H1 (cell line): ENCODE data around the gene GPR18. TPM values are rescaled to one million over a fixed set of nuclear protein-coding genes. Genes with fewer than 3 reads are reported as not detected.

Experiments used
- CTCF ChIA-PET: fragments of 300-600 bp; sonication (Branson Sonifier 250); formaldehyde crosslinking; loops from one replicate; lab custom pipeline; 2021; ENCODE audit not compliant: partially characterized antibody; lab: Charles Lee
- POLR2A ChIA-PET: fragments of 300-600 bp; sonication (Branson Sonifier 250); formaldehyde crosslinking; loops from one replicate; lab custom pipeline; 2021; ENCODE audit warnings: inconsistent platforms; ENCODE audit not compliant: partially characterized antibody; lab: Charles Lee
- DNase-seq, 2 experiments: peaks; one replicate each; pipeline versions ENCODE4 v3.0.0 to v3.0.0-alpha.2; 2010 to 2022; ENCODE audit warnings: low spot score in 2 of 2, low read depth in 1 of 2, mixed read lengths in 1 of 2
- FAIRE-seq: peaks from 2 replicates; lab custom pipeline; 2011; peaks lifted over from hg19 to GRCh38; lab: Jason Lieb, UNC
- H2AFZ ChIP-seq: 2 replicates; pipeline ENCODE4 v1.8.1; 2012; ENCODE audit warnings: low read length, inconsistent platforms
- H2AK5ac ChIP-seq: 2 replicates; pipeline ENCODE4 v1.6.1; 2013; ENCODE audit warnings: low read depth, low read length
- H2BK120ac ChIP-seq: replicated peaks from 2 replicates; pipeline ENCODE3; 2013; ENCODE audit warnings: low read depth, low read length, inconsistent platforms
- H2BK12ac ChIP-seq: 2 replicates; pipeline ENCODE4 v1.6.1; 2013; ENCODE audit warnings: low read depth, low read length
- H2BK15ac ChIP-seq: 2 replicates; pipeline ENCODE4 v1.6.1; 2013; ENCODE audit warnings: low read length
- H2BK20ac ChIP-seq: 2 replicates; pipeline ENCODE4 v1.6.1; 2013; ENCODE audit warnings: low read length
- H2BK5ac ChIP-seq: 2 replicates; pipeline ENCODE4 v1.6.1; 2013; ENCODE audit warnings: low read depth, low read length
- H3K14ac ChIP-seq: 2 replicates; pipeline ENCODE4 v1.6.1; 2013; ENCODE audit warnings: inconsistent platforms; ENCODE audit not compliant: insufficient read length
- H3K18ac ChIP-seq: 2 replicates; pipeline ENCODE4 v1.6.1; 2013; ENCODE audit warnings: low read length; ENCODE audit errors: extremely low read depth
- H3K23ac ChIP-seq: 2 replicates; pipeline ENCODE4 v1.6.1; 2013; ENCODE audit warnings: inconsistent platforms; ENCODE audit not compliant: insufficient read length
- H3K23me2 ChIP-seq: 2 replicates; pipeline ENCODE4 v1.6.1; 2013; ENCODE audit warnings: low read depth, low read length
- H3K27ac ChIP-seq: 2 replicates; pipeline ENCODE4 v1.6.1; 2011; ENCODE audit warnings: low read depth, low read length, inconsistent platforms
- H3K27me3 ChIP-seq, 4 experiments: replicated peaks in 1 of 4; 1 replicate in 1 of 4; 2 replicates in 3 of 4; pipeline versions ENCODE4 v1.6.1 to v1.8.1; 2011 to 2013; ENCODE audit warnings: low read length in 3 of 4, mild to moderate bottlenecking in 3 of 4, inconsistent platforms in 2 of 4, mixed read lengths in 2 of 4, moderate library complexity in 1 of 4; ENCODE audit not compliant: control insufficient read depth in 3 of 4, insufficient read depth in 3 of 4; ENCODE audit errors: extremely low read depth in 1 of 4
- H3K36me3 ChIP-seq, 4 experiments: 2 replicates each; pipeline versions ENCODE4 v1.6.1 to v1.8.1; 2011 to 2013; ENCODE audit warnings: mild to moderate bottlenecking in 4 of 4, low read length in 3 of 4, moderate library complexity in 2 of 4, control low read depth in 1 of 4, inconsistent platforms in 1 of 4; ENCODE audit not compliant: insufficient read depth in 4 of 4, control insufficient read depth in 2 of 4
- H3K4ac ChIP-seq: replicated peaks from 2 replicates; pipeline ENCODE3; 2013; ENCODE audit warnings: low read length, low read depth, mixed read lengths, inconsistent platforms; ENCODE audit not compliant: insufficient read length
- H3K4me1 ChIP-seq, 4 experiments: replicated peaks in 1 of 4; 1 replicate in 1 of 4; 2 replicates in 3 of 4; pipeline versions ENCODE4 v1.6.1 to v1.8.1; 2011 to 2013; ENCODE audit warnings: low read length in 3 of 4, inconsistent platforms in 2 of 4, mixed read lengths in 1 of 4; ENCODE audit not compliant: insufficient read depth in 4 of 4, control insufficient read depth in 3 of 4
- H3K4me2 ChIP-seq, 2 experiments: 2 replicates each; pipeline versions ENCODE4 v1.6.1 to v1.8.1; 2011 to 2013; ENCODE audit warnings: low read depth in 2 of 2, low read length in 2 of 2, control low read depth in 1 of 2, inconsistent platforms in 1 of 2, mild to moderate bottlenecking in 1 of 2; ENCODE audit not compliant: insufficient read depth in 1 of 2
- H3K4me3 ChIP-seq, 4 experiments: fragments of 200-600, 300-600 bp in 1 of 4; sonication (generic), shearing (Covaris generic), sonication (Bioruptor Twin) in 1 of 4; 2 replicates each; pipeline versions ENCODE4 v1.5.1 to v1.8.1; 2011 to 2016; ENCODE audit warnings: low read length in 4 of 4, low read depth in 3 of 4, control low read depth in 2 of 4, inconsistent platforms in 2 of 4, mild to moderate bottlenecking in 2 of 4, mixed read lengths in 1 of 4, moderate library complexity in 1 of 4; ENCODE audit not compliant: insufficient read depth in 2 of 4; ENCODE audit errors: extremely low read depth in 1 of 4
- H3K56ac ChIP-seq: replicated peaks from 2 replicates; pipeline ENCODE3; 2013; ENCODE audit warnings: low read depth, mild to moderate bottlenecking, mixed read lengths, low read length, inconsistent platforms; ENCODE audit not compliant: insufficient read length
- H3K79me1 ChIP-seq: 2 replicates; pipeline ENCODE4 v1.6.1; 2013; ENCODE audit warnings: low read depth, low read length, control low read depth
- H3K79me2 ChIP-seq, 2 experiments: 2 replicates each; pipeline versions ENCODE4 v1.6.1 to v1.8.1; 2012 to 2013; ENCODE audit warnings: low read length in 2 of 2, mild to moderate bottlenecking in 2 of 2, inconsistent platforms in 1 of 2; ENCODE audit not compliant: insufficient read depth in 2 of 2, control insufficient read depth in 1 of 2
- H3K9ac ChIP-seq, 4 experiments: replicated peaks in 1 of 4; 1 replicate in 1 of 4; 2 replicates in 3 of 4; pipeline versions ENCODE4 v1.6.1 to v1.8.1; 2011 to 2013; ENCODE audit warnings: low read depth in 3 of 4, low read length in 3 of 4, control low read depth in 2 of 4, mild to moderate bottlenecking in 2 of 4, moderate library complexity in 2 of 4, inconsistent platforms in 1 of 4; ENCODE audit errors: extremely low read depth in 1 of 4
- H3K9me3 ChIP-seq, 2 experiments: 2 replicates each; pipeline versions ENCODE4 v1.6.1 to v1.8.1; 2012 to 2013; ENCODE audit warnings: mild to moderate bottlenecking in 2 of 2, moderate library complexity in 2 of 2, control low read depth in 1 of 2, inconsistent platforms in 1 of 2, low read depth in 1 of 2, low read length in 1 of 2, mixed read lengths in 1 of 2; ENCODE audit not compliant: insufficient read depth in 2 of 2
- H4K20me1 ChIP-seq, 2 experiments: replicated peaks in 1 of 2; 2 replicates each; pipeline versions ENCODE3 to v1.8.1; 2011 to 2013; ENCODE audit warnings: inconsistent platforms in 2 of 2, low read length in 2 of 2, mild to moderate bottlenecking in 1 of 2; ENCODE audit not compliant: insufficient read depth in 2 of 2, control insufficient read depth in 1 of 2
- H4K5ac ChIP-seq: 2 replicates; pipeline ENCODE4 v1.6.1; 2013; ENCODE audit warnings: low read length, low read depth, mixed read lengths, inconsistent platforms; ENCODE audit not compliant: insufficient read length
- H4K8ac ChIP-seq: 2 replicates; pipeline ENCODE4 v1.8.0; 2013; ENCODE audit warnings: mild to moderate bottlenecking, moderate library complexity, low read length, inconsistent platforms; ENCODE audit not compliant: insufficient read depth; ENCODE audit errors: extremely low read depth
- H4K91ac ChIP-seq: replicated peaks from 2 replicates; pipeline ENCODE3; 2013; ENCODE audit warnings: low read length, mixed read lengths, inconsistent platforms; ENCODE audit not compliant: insufficient read length
- BACH1 ChIP-seq: IDR thresholded peaks from 2 replicates; pipeline ENCODE4 v1.6.1; 2012; ENCODE audit warnings: low read length, improper control_type of control experiment
- CBX8 ChIP-seq: fragments of 300-800, 300-1000 bp; sonication (generic); IDR thresholded peaks from 2 replicates; pipeline ENCODE4 v1.7.1; 2016; ENCODE audit warnings: low read depth, low read length, borderline replicate concordance
- CHD1 ChIP-seq: IDR thresholded peaks from 2 replicates; pipeline ENCODE4 v1.6.1; 2012; ENCODE audit warnings: low read depth, low read length, improper control_type of control experiment
- EGR1 ChIP-seq: IDR thresholded peaks from 2 replicates; pipeline ENCODE4 v1.6.1; 2011; ENCODE audit warnings: low read depth, low read length, borderline replicate concordance
- JUND ChIP-seq: IDR thresholded peaks from 2 replicates; pipeline ENCODE4 v1.6.1; 2011; ENCODE audit warnings: mild to moderate bottlenecking, improper control_type of control experiment, low read length
- KDM4A ChIP-seq: IDR thresholded peaks from one replicate; pipeline ENCODE4 v1.7.1; 2012; ENCODE audit warnings: low read depth, mild to moderate bottlenecking, moderate library complexity, low read length, inconsistent platforms; ENCODE audit not compliant: severe bottlenecking
- MAFK ChIP-seq: IDR thresholded peaks from 2 replicates; pipeline ENCODE4 v1.6.1; 2012; ENCODE audit warnings: low read depth, mild to moderate bottlenecking, improper control_type of control experiment, low read length
- POLR2A ChIP-seq, 2 experiments: IDR thresholded peaks; 1 replicate in 1 of 2; 2 replicates in 1 of 2; pipeline ENCODE4 v1.6.1; 2011; ENCODE audit warnings: low read depth in 2 of 2, low read length in 2 of 2, mild to moderate bottlenecking in 2 of 2; ENCODE audit errors: control extremely low read depth in 1 of 2
- POLR2AphosphoS5 ChIP-seq: IDR thresholded peaks from 2 replicates; pipeline ENCODE4 v1.6.1; 2011; ENCODE audit warnings: low read depth, low read length
- RFX5 ChIP-seq: IDR thresholded peaks from 2 replicates; pipeline ENCODE4 v1.6.1; 2011; ENCODE audit warnings: low read depth, low read length, improper control_type of control experiment, borderline replicate concordance
- SAP30 ChIP-seq: fragments of 300-600 bp; sonication (generic); IDR thresholded peaks from 2 replicates; pipeline ENCODE4 v1.7.1; 2012; ENCODE audit warnings: low read length, moderate library complexity, mild to moderate bottlenecking, inconsistent platforms; ENCODE audit not compliant: insufficient read depth, insufficient replicate concordance
- SP1 ChIP-seq: IDR thresholded peaks from 2 replicates; pipeline ENCODE4 v1.6.1; 2011; ENCODE audit warnings: low read depth, low read length
- SUZ12 ChIP-seq: fragments of 200-600 bp; sonication (generic); IDR thresholded peaks from 2 replicates; pipeline ENCODE4 v1.6.1; 2012; ENCODE audit warnings: mild to moderate bottlenecking, inconsistent platforms, low read length, moderate library complexity, mixed read lengths
- TAF1 ChIP-seq: IDR thresholded peaks from 2 replicates; pipeline ENCODE4 v1.6.1; 2011; ENCODE audit warnings: mild to moderate bottlenecking, low read depth, low read length
- YY1 ChIP-seq: IDR thresholded peaks from 2 replicates; pipeline ENCODE4 v1.6.1; 2011; ENCODE audit warnings: low read depth, mild to moderate bottlenecking, low read length
- WGBS, 2 experiments: shearing (Covaris generic) in 1 of 2; methylation state at CpG; one replicate each; pipeline versions ENCODE4 v1.1.6 to v1.1.7; 2013 to 2015; ENCODE audit warnings: low lambda C conversion rate in 2 of 2, mixed read lengths in 2 of 2, inconsistent platforms in 1 of 2, low coverage in 1 of 2, missing lambda C conversion rate in 1 of 2; ENCODE audit not compliant: insufficient replicate concordance in 2 of 2, insufficient coverage in 1 of 2, insufficient read length in 1 of 2; ENCODE audit errors: extremely low coverage in 1 of 2, missing lambda C conversion rate in 1 of 2; 5-methylcytosine and 5-hydroxymethylcytosine counted together
- polyA plus RNA-seq, 7 experiments: library from polyadenylated mRNA; depleted of rRNA in 3 of 7; stranded (reverse) in 5 of 7; unstranded in 2 of 7; fragments of >200 nt in 5 of 7; fragments of 200-250 nt in 2 of 7; gene quantifications; 1 replicate in 5 of 7; 2 replicates in 1 of 7; 4 replicates in 1 of 7; pipeline versions ENCODE4 v1.2.1 to v1.2.3, GENCODE V29; 2011 to 2013; ENCODE audit warnings: missing spikeins in 2 of 7, mixed read lengths in 2 of 7
- total RNA-seq: library from RNA; stranded (reverse); fragmentation: NEBNext Ultra II Directional; extraction: Animal tissue kit (Norgen Biotek cat#: 25700); gene quantifications from 2 replicates; pipeline ENCODE4 v1.2.1, GENCODE V29; 2021

The GPR18 gene
- total and polyA plus RNA-seq, 2 of the 8 experiments (the other 6 are each of a cell fraction or from before 2014, with no cell fraction given): not detected

GRCh38 chr13:99269627-99270241 is 11.6 kb upstream of the GPR18 start:
- WGBS, 2 experiments: 85% methylated on average over 3 of the region's 3 CpGs; no CpG with 5 or more reads in 1 of the 2 experiments
- TF ChIP-seq SP1: no peak
- TF ChIP-seq JUND: no peak
- TF ChIP-seq SUZ12: no peak
- TF ChIP-seq KDM4A: no peak
- TF ChIP-seq POLR2AphosphoS5: no peak
- TF ChIP-seq CHD1: no peak
- peak; percentile 83 for TF ChIP-seq MAFK
- TF ChIP-seq BACH1: no peak
- TF ChIP-seq POLR2A (IDR thresholded peaks at IDR 0.05; ENCODE audit: control extremely low read depth in 1 of 2, low read depth in 2 of 2, low read length in 2 of 2): no peak
- no peak for TF ChIP-seq YY1
- no peak for TF ChIP-seq TAF1
- TF ChIP-seq RFX5: no peak
- no peak for TF ChIP-seq EGR1
- TF ChIP-seq CBX8: no peak
- TF ChIP-seq SAP30: no peak

More at GRCh38 chr13:99269627-99270241, 11.6 kb upstream of the GPR18 start:
- Histone ChIP-seq H3K56ac (no peak overlapping the region), H3K4ac (no peak overlapping the region), H2BK12ac (no peak overlapping the region), H4K20me1 (no peaks in the 10 kb centered on the region), H3K18ac (no peak overlapping the region), H2BK5ac (no peak overlapping the region), H3K14ac (no peak overlapping the region), H3K27ac (no peak overlapping the region), H3K4me1 (no peaks in the 10 kb centered on the region), H3K23ac (no peak overlapping the region), H3K27me3 (no peaks in the 10 kb centered on the region), H3K4me3 (no peak overlapping the region), H4K91ac (no peak overlapping the region), H3K79me2 (no peaks in the 10 kb centered on the region; a peak in 1 of 4 replicates), H2BK20ac (no peak overlapping the region), H3K4me2 (no peak overlapping the region), H3K9ac (no peak overlapping the region), H2AFZ (no peak overlapping the region), H2AK5ac (no peak overlapping the region), H3K9me3 (no peaks in the 10 kb centered on the region), H4K8ac (no peak overlapping the region), H2BK15ac (no peak overlapping the region), H2BK120ac (no peak overlapping the region), H3K36me3 (0 out of 8 replicates have a peak, but pooled peaks cover 0 to 3% (median 0%) of the 10 kb centered on the region in 4 experiments), H4K5ac (no peak overlapping the region), H3K23me2 (peaks cover 2% of the 10 kb centered on the region; the same call in 1 of the 2 replicates), H3K79me1 (peaks cover 4% of the 10 kb centered on the region; the same call in 1 of the 2 replicates)
- DNase-seq: no peak
- FAIRE-seq: no peak
- ChIA-PET POLR2A (interaction anchor here (0.9 to 3.4 kb wide), 2 partner anchors 14 to 70 kb away, joined by 5 to 17 read pairs; partner anchors contain the start of gene UBAC2), CTCF (interaction anchor here (0.6 to 10.8 kb wide), 56 partner anchors 9 to 682 kb away, joined by 3 to 242 read pairs (median 4); partner anchors contain the start of genes GPR18 and UBAC2)
